Panc1 (cell line): ENCODE results near the gene RGS6.

ENCODE experiments used
- CTCF ChIP-seq: fragments of 450-650 bp; IDR thresholded peaks from 2 replicates; pipeline ENCODE4 v1.5.1; 2017; ENCODE audit warnings: mild to moderate bottlenecking
- POLR2AphosphoS5 ChIP-seq: IDR thresholded peaks from 2 replicates; pipeline ENCODE4 v1.6.1; 2012; ENCODE audit warnings: mild to moderate bottlenecking, low read depth, low read length, moderate library complexity

GRCh38 chr14:72173038-72173720 lies 240.9 kb downstream of the RGS6 start:
- TF ChIP-seq CTCF (no peak), POLR2AphosphoS5 (no peak)
